Mesendoderm (in vitro differentiated cells): ENCODE results near the gene MAGEA9. TPM values are rescaled to one million over a fixed set of nuclear protein-coding genes. Genes with fewer than 3 reads are reported as not detected.

Experiments
- DNase-seq: peaks from one replicate; pipeline ENCODE4 v3.0.0; 2013
- H2AK5ac ChIP-seq: 2 replicates; pipeline ENCODE4 v1.6.1; 2013; ENCODE audit warnings: low read length, inconsistent platforms
- H2BK120ac ChIP-seq: 2 replicates; pipeline ENCODE4 v1.6.1; 2013; ENCODE audit warnings: low read depth, mild to moderate bottlenecking, low read length, moderate library complexity, mixed read lengths
- H2BK15ac ChIP-seq: replicated peaks from 2 replicates; pipeline ENCODE4 v1.6.1; 2013; ENCODE audit warnings: low read depth, mild to moderate bottlenecking, moderate library complexity
- H2BK5ac ChIP-seq: 2 replicates; pipeline ENCODE4 v1.6.1; 2013; ENCODE audit warnings: low read length, inconsistent platforms
- H3K18ac ChIP-seq: 2 replicates; pipeline ENCODE4 v1.6.1; 2013; ENCODE audit warnings: mild to moderate bottlenecking, low read length, mixed read lengths
- H3K23ac ChIP-seq: one replicate; pipeline ENCODE4 v1.6.1; 2013; ENCODE audit warnings: low read length
- H3K27ac ChIP-seq: 2 replicates; pipeline ENCODE4 v1.5.1; 2013; ENCODE audit warnings: low read depth, mild to moderate bottlenecking, inconsistent platforms, low read length, moderate library complexity
- H3K27me3 ChIP-seq: 2 replicates; pipeline ENCODE4 v1.6.1; 2013; ENCODE audit warnings: low read length, control low read depth, mild to moderate bottlenecking, inconsistent platforms; ENCODE audit not compliant: insufficient read depth, poor library complexity
- H3K36me3 ChIP-seq: 2 replicates; pipeline ENCODE4 v1.6.1; 2013; ENCODE audit warnings: low read length, inconsistent platforms; ENCODE audit not compliant: control insufficient read depth, insufficient read depth
- H3K4ac ChIP-seq: one replicate; pipeline ENCODE4 v1.6.1; 2013; ENCODE audit warnings: low read depth, mild to moderate bottlenecking, low read length, moderate library complexity
- H3K4me1 ChIP-seq: 2 replicates; pipeline ENCODE4 v1.6.1; 2013; ENCODE audit warnings: low read depth, low read length, inconsistent platforms; ENCODE audit not compliant: control insufficient read depth
- H3K4me2 ChIP-seq: 2 replicates; pipeline ENCODE4 v1.6.1; 2013; ENCODE audit warnings: low read length
- H3K4me3 ChIP-seq: 2 replicates; pipeline ENCODE4 v1.5.1; 2013; ENCODE audit warnings: mild to moderate bottlenecking, low read length
- H3K56ac ChIP-seq: one replicate; pipeline ENCODE4 v1.6.1; 2013; ENCODE audit warnings: low read length
- H3K79me1 ChIP-seq: 2 replicates; pipeline ENCODE4 v1.6.1; 2013; ENCODE audit warnings: low read length, inconsistent platforms
- H3K79me2 ChIP-seq: 2 replicates; pipeline ENCODE4 v1.6.1; 2013; ENCODE audit warnings: mild to moderate bottlenecking, low read length; ENCODE audit not compliant: control insufficient read depth, insufficient read depth
- H3K9ac ChIP-seq: 2 replicates; pipeline ENCODE4 v1.6.1; 2013; ENCODE audit warnings: low read length, inconsistent platforms
- H4K5ac ChIP-seq: one replicate; pipeline ENCODE4 v1.6.1; 2013; ENCODE audit warnings: low read length
- H4K8ac ChIP-seq: one replicate; pipeline ENCODE4 v1.6.1; 2013; ENCODE audit warnings: low read depth, mild to moderate bottlenecking, control low read depth, low read length, moderate library complexity
- small RNA-seq: library from polyadenylated mRNA; stranded (forward); fragments of <200 nt; extraction: miRNeasy Mini kit (QIAGEN cat#:217004); gene quantifications from one replicate; pipeline ENCODE3, GENCODE V24; 2013; ENCODE audit not compliant: insufficient read depth

Gene MAGEA9

GRCh38 chrX:149837167-149837566 is 55.4 kb downstream of the MAGEA9 start:
- Histone ChIP-seq H3K27me3 (no peaks in the 10 kb centered on the region), H3K56ac (no peak overlapping the region), H3K27ac (no peak overlapping the region)

More at GRCh38 chrX:149837167-149837566, 55.4 kb downstream of the MAGEA9 start:
- Histone ChIP-seq H2BK120ac (no peak overlapping the region), H3K4ac (no peak overlapping the region), H3K79me2 (no peaks in the 10 kb centered on the region), H3K23ac (no peak overlapping the region), H3K4me3 (no peak overlapping the region), H2BK5ac (no peak overlapping the region), H3K36me3 (no peaks in the 10 kb centered on the region), H2AK5ac (no peak overlapping the region), H2BK15ac (no peak overlapping the region), H3K4me2 (no peak overlapping the region), H3K4me1 (no peaks in the 10 kb centered on the region), H3K9ac (no peak overlapping the region), H3K18ac (no peak overlapping the region), H4K8ac (no peak overlapping the region), H3K79me1 (no peaks in the 10 kb centered on the region), H4K5ac (no peak overlapping the region)
- DNase-seq = no peak

Small RNA genes within 50 kb of the gene (small RNA-seq; reads per million reads assigned to genes)
- gene AC244098.1 = not detected
- not detected for gene AC244098.2
- gene AC244098.3 = not detected
